GM19239 (cell line): ENCODE data around the gene NPAS2.

Experiments used
- DNase-seq: peaks from one replicate; pipeline ENCODE4 v3.0.0; 2011; ENCODE audit warnings: low spot score; ENCODE audit not compliant: insufficient read length
- FAIRE-seq: peaks from 2 replicates; lab custom pipeline; 2011; peaks lifted over from hg19 to GRCh38; lab: Jason Lieb, UNC

NPAS2 gene

GRCh38 chr2:101025561-101025960 lies 205.6 kb downstream of the NPAS2 start:
- DNase-seq (no peak), FAIRE-seq (no peak)

GRCh38 chr2:101026253-101026701 lies 206.3 kb downstream of the NPAS2 start:
- FAIRE-seq (no peak), DNase-seq (no peak)

- FAIRE-seq: no peak
- DNase-seq: no peak
These were observed 207.1 kb downstream of the NPAS2 start for GRCh38 chr2:101026923-101027469.

GRCh38 chr2:101027852-101028251 lies 207.9 kb downstream of the NPAS2 start:
- FAIRE-seq (no peak), DNase-seq (no peak)

GRCh38 chr2:101030866-101031554 lies 211.1 kb downstream of the NPAS2 start:
- no peak for FAIRE-seq

GRCh38 chr2:101032084-101032776 lies 212.3 kb downstream of the NPAS2 start:
- no peak for DNase-seq
- FAIRE-seq: no peak

More at GRCh38 chr2:101030866-101031554, 211.1 kb downstream of the NPAS2 start:
- no peak for DNase-seq

GRCh38 chr2:101036562-101036961 lies 216.6 kb downstream of the NPAS2 start:
- DNase-seq (no peak), FAIRE-seq (peak; percentile 52)

- FAIRE-seq: no peak
- no peak for DNase-seq
These were observed 217.3 kb downstream of the NPAS2 start for GRCh38 chr2:101037161-101037755.

- DNase-seq: no peak
These were observed 218.7 kb downstream of the NPAS2 start for GRCh38 chr2:101038455-101039255.

GRCh38 chr2:101040072-101040471 lies 220.1 kb downstream of the NPAS2 start:
- FAIRE-seq (no peak), DNase-seq (no peak)

More at GRCh38 chr2:101038455-101039255, 218.7 kb downstream of the NPAS2 start:
- FAIRE-seq: no peak

GRCh38 chr2:101040761-101041160 lies 220.8 kb downstream of the NPAS2 start:
- DNase-seq: no peak

GRCh38 chr2:101041413-101041812 lies 221.5 kb downstream of the NPAS2 start:
- FAIRE-seq (no peak), DNase-seq (no peak)

More at GRCh38 chr2:101040761-101041160, 220.8 kb downstream of the NPAS2 start:
- no peak for FAIRE-seq

GRCh38 chr2:101045330-101045729 lies 225.4 kb downstream of the NPAS2 start:
- no peak for FAIRE-seq
- DNase-seq: no peak
